Measurements from ENCODE around the gene CELSR1. TPM values are rescaled to one million over a fixed set of nuclear protein-coding genes. Genes with fewer than 3 reads are reported as not detected.

CELSR1 gene
- polyA plus RNA-seq, 1 experiment: 0.14 TPM

DNA sequence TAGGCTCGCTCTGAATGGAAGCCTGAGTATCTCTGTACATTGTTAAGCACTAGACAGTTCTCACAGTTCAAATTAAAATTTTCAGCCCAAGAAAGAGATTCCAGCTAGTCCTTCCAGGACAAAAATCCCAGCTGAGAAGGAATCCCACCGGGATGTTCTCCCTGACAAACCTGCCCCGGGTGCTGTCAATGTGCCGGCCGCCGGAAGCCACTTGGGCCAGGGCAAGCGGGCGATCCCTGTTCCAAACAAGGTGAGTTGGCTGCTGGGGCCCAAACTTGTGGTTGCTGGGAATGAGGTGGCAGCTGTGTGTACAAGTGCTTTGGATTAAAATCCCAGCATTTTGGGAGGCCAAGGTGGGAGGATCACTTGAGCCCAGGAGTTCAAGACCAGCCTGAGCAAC lies 225.4 kb downstream of the CELSR1 start:
- Histone ChIP-seq H3K4me3 (ENCODE audit: low read depth, low read length) (no peak overlapping the region), H3K9me3 (ENCODE audit: control insufficient read depth, insufficient read depth, low read length) (no peaks in the 10 kb centered on the region), H3K27ac (ENCODE audit: low read depth, low read length) (no peak overlapping the region), H3K27me3 (ENCODE audit: control insufficient read depth, insufficient read depth, low read length) (no peaks in the 10 kb centered on the region)
- POLR2A ChIA-PET: no interaction called here
- DNase-seq (ENCODE audit: low read depth, low spot score): no peak
- CTCF ChIA-PET: interaction anchor here (0.7 to 7.6 kb wide), 6 partner anchors 190 to 317 kb away, joined by 3 to 78 read pairs (median 8); no protein-coding TSS in a partner anchor
- TF ChIP-seq, protein P1, sequence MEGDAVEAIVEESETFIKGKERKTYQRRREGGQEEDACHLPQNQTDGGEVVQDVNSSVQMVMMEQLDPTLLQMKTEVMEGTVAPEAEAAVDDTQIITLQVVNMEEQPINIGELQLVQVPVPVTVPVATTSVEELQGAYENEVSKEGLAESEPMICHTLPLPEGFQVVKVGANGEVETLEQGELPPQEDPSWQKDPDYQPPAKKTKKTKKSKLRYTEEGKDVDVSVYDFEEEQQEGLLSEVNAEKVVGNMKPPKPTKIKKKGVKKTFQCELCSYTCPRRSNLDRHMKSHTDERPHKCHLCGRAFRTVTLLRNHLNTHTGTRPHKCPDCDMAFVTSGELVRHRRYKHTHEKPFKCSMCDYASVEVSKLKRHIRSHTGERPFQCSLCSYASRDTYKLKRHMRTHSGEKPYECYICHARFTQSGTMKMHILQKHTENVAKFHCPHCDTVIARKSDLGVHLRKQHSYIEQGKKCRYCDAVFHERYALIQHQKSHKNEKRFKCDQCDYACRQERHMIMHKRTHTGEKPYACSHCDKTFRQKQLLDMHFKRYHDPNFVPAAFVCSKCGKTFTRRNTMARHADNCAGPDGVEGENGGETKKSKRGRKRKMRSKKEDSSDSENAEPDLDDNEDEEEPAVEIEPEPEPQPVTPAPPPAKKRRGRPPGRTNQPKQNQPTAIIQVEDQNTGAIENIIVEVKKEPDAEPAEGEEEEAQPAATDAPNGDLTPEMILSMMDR (IDR thresholded peaks at IDR 0.05; ENCODE audit: low read depth, low read length): no peak

Other genes with a start within 250 kb of the CELSR1 start
- 3.6 and 4.0 TPM in 2 replicates for gene GTSE1, start 240.8 kb downstream of the CELSR1 start, polyA plus RNA-seq (2011; rRNA removed)
- 19.7 and 23.7 TPM in 2 replicates for gene TRMU, start 201.9 kb downstream of the CELSR1 start, polyA plus RNA-seq (2011; rRNA removed)
- gene GRAMD4, start 82.8 kb upstream of the CELSR1 start, polyA plus RNA-seq (2011; rRNA removed): 7.5 and 8.2 TPM in 2 replicates
- gene CERK, start 200.6 kb upstream of the CELSR1 start, polyA plus RNA-seq (2011; rRNA removed): 29.0 and 32.9 TPM in 2 replicates
- 19.8 and 21.6 TPM in 2 replicates for gene TBC1D22A, start 225.0 kb upstream of the CELSR1 start, polyA plus RNA-seq (2011; rRNA removed)

Data from AG04450 (cell line).